ENCODE results near the gene DDX23. TPM values are rescaled to one million over a fixed set of nuclear protein-coding genes. Genes with fewer than 3 reads are reported as not detected.
A peak's percentile ranks its signal among the peaks of the same experiment; 100 is the strongest.

Gene DDX23
- polyA plus RNA-seq, 3 donors = 21.4 to 63.8 (median 28.4) TPM

DNA sequence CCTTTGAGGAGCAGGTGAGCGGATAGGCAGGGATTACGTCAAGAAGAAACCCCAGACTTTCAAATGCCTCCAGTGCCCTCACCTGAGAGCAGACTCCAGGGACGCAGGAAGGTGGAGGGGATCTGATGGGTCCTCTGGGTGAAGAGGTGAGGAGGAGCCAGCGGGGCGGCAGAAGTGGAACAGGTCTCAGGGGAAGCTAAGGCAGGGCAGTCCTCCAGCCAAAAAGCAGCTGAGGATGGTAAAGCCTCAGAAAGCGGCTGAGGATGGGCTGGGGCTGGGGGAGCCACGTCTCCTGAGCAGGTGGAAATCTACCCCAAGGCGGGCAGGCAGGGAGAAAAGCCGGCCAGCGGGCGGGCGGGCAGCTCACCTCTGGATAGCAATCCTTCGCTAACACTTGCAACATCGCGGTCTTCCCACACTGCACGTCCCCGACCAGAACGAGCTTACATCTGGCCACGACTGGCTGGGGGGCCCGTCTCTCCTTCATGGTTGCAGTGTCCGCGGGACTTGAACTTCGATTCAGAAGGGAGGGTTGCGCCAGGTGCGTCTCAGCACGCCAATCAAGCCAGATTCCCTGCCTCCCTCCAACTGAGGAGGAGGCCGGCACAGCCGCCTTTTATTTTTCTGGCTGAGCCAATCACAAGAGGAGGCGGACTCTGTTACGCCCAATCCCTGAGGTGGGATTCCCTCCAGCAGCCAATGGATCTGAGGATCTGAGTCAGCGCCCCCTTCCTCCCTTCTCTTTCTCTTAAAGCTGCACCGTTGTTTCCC lies 13.5 kb upstream of the DDX23 start, which contains the start of gene RND1:
TSS of gene RND1 (minus strand) at position 590 of the 771 bp plus-strand sequence. CDS start at position 487, 103 bp downstream.
- DNase-seq = peak; percentile 75 to 97 (median 88)
- Histone ChIP-seq H3K4me2 (replicated peaks; ENCODE audit: extremely low read depth, low read length, poor library complexity, severe bottlenecking) (peak within 1 kb of the TSS; percentile 82), H3K9me3 (replicated peaks in 1 of 2; ENCODE audit: control insufficient read depth in 1 of 2, insufficient read depth in 1 of 2, low read length in 2 of 2) (no peaks in the 10 kb centered on the region), H3K4me3 (replicated peaks in 1 of 3; ENCODE audit: low read depth in 2 of 3, low read length in 3 of 3) (peak within 1 kb of the TSS; percentile 42 to 77 (median 54)), H3K27ac (ENCODE audit: low read depth in 1 of 2, low read length in 2 of 2) (no peak within 1 kb of the TSS), H3K36me3 (replicated peaks in 1 of 2; ENCODE audit: control insufficient read depth in 1 of 2, insufficient read depth in 2 of 2, low read length in 2 of 2) (no peaks in the 10 kb centered on the region), H3K4me1 (ENCODE audit: control insufficient read depth in 1 of 2, insufficient read depth in 2 of 2, low read length in 2 of 2) (peaks cover 22 to 23% of the 10 kb centered on the region in 2 donors), H2AFZ (ENCODE audit: insufficient read depth, low read depth, low read length, poor library complexity, severe bottlenecking) (peak within 1 kb of the TSS; percentile 86), H4K20me1 (ENCODE audit: insufficient read depth, low read length) (no peaks in the 10 kb centered on the region), H3K9ac (ENCODE audit: insufficient read depth, low read length, poor library complexity, severe bottlenecking) (peak within 1 kb of the TSS; percentile 34), H3K27me3 (ENCODE audit: control insufficient read depth in 2 of 2, insufficient read depth in 2 of 2, low read length in 2 of 2) (peaks cover 14 to 24% of the 10 kb centered on the region in 2 donors), H3K79me2 (ENCODE audit: insufficient read depth, low read length) (no peaks in the 10 kb centered on the region)
- no peaks in the 10 kb centered on the region for H3K36me3 Mint-ChIP-seq
- H3K27ac Mint-ChIP-seq = peak within 1 kb of the TSS in 5 of 7 donors; percentile 26 to 80 (median 74)
- H3K27me3 Mint-ChIP-seq (ENCODE audit: low read depth in 3 of 3) = peaks cover 26 to 34% (median 26%) of the 10 kb centered on the region in 3 donors
- H3K4me1 Mint-ChIP-seq = peaks cover 31% of the 10 kb centered on the region
- 2% methylated on average over 27 of the region's 32 CpGs for WGBS (ENCODE audit: insufficient coverage)
- intact Hi-C loops (cut with micrococcal nuclease) = no loop called here
- H3K4me3 Mint-ChIP-seq = peak within 1 kb of the TSS; percentile 92 to 98
- H3K9me3 Mint-ChIP-seq = peaks cover 0 to 2% (median 0%) of the 10 kb centered on the region in 7 donors
- TF ChIP-seq, protein P1, sequence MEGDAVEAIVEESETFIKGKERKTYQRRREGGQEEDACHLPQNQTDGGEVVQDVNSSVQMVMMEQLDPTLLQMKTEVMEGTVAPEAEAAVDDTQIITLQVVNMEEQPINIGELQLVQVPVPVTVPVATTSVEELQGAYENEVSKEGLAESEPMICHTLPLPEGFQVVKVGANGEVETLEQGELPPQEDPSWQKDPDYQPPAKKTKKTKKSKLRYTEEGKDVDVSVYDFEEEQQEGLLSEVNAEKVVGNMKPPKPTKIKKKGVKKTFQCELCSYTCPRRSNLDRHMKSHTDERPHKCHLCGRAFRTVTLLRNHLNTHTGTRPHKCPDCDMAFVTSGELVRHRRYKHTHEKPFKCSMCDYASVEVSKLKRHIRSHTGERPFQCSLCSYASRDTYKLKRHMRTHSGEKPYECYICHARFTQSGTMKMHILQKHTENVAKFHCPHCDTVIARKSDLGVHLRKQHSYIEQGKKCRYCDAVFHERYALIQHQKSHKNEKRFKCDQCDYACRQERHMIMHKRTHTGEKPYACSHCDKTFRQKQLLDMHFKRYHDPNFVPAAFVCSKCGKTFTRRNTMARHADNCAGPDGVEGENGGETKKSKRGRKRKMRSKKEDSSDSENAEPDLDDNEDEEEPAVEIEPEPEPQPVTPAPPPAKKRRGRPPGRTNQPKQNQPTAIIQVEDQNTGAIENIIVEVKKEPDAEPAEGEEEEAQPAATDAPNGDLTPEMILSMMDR (IDR thresholded peaks at IDR 0.05) = no peak

DNA sequence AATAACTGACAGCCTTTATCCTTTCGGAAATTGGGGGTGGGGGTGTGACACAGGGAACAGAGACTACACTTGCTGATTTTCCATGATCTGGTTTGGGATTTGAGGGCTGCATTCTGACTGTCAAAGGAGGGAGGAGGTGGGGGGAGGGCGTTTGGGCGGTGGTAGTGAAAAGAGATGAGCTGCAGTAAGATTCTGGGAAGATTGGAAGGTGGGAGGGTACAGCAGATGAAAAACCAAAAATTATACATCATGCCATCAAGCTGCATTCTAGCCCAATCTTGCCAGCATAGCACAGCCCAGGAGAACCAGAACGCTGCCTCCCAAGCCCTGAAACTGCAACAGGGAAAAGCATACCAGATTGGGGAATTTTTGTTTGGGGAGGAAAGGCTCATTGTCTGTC lies 11.3 kb upstream of the DDX23 start:
- DNase-seq = no peak
- H3K9me3 Mint-ChIP-seq = peaks cover 0 to 2% (median 0%) of the 10 kb centered on the region in 7 donors
- no peak overlapping the region for H3K27ac Mint-ChIP-seq
- Histone ChIP-seq H3K4me2 (replicated peaks; ENCODE audit: extremely low read depth, low read length, poor library complexity, severe bottlenecking) (no peak overlapping the region), H3K4me3 (replicated peaks in 1 of 3; ENCODE audit: low read depth in 2 of 3, low read length in 3 of 3) (no peak overlapping the region), H3K4me1 (ENCODE audit: control insufficient read depth in 1 of 2, insufficient read depth in 2 of 2, low read length in 2 of 2) (peaks cover 22 to 23% of the 10 kb centered on the region in 2 donors), H4K20me1 (ENCODE audit: insufficient read depth, low read length) (no peaks in the 10 kb centered on the region), H2AFZ (ENCODE audit: insufficient read depth, low read depth, low read length, poor library complexity, severe bottlenecking) (no peak overlapping the region), H3K9ac (ENCODE audit: insufficient read depth, low read length, poor library complexity, severe bottlenecking) (no peak overlapping the region), H3K9me3 (replicated peaks in 1 of 2; ENCODE audit: control insufficient read depth in 1 of 2, insufficient read depth in 1 of 2, low read length in 2 of 2) (no peaks in the 10 kb centered on the region), H3K27me3 (ENCODE audit: control insufficient read depth in 2 of 2, insufficient read depth in 2 of 2, low read length in 2 of 2) (peaks cover 14 to 24% of the 10 kb centered on the region in 2 donors), H3K36me3 (replicated peaks in 1 of 2; ENCODE audit: control insufficient read depth in 1 of 2, insufficient read depth in 2 of 2, low read length in 2 of 2) (no peaks in the 10 kb centered on the region), H3K79me2 (ENCODE audit: insufficient read depth, low read length) (no peaks in the 10 kb centered on the region), H3K27ac (ENCODE audit: low read depth in 1 of 2, low read length in 2 of 2) (no peak overlapping the region)
- intact Hi-C loops (cut with micrococcal nuclease) = no loop called here
- H3K36me3 Mint-ChIP-seq = no peaks in the 10 kb centered on the region
- peaks cover 25 to 37% (median 27%) of the 10 kb centered on the region in 3 donors for H3K27me3 Mint-ChIP-seq (ENCODE audit: low read depth in 3 of 3)
- peaks cover 31% of the 10 kb centered on the region for H3K4me1 Mint-ChIP-seq
- H3K4me3 Mint-ChIP-seq = peak overlapping the region in 1 of 2 donors; percentile 59
- WGBS (ENCODE audit: insufficient coverage) = 40% methylated on average over 1 of the region's 4 CpGs
- TF ChIP-seq, protein P1 (IDR thresholded peaks at IDR 0.05) = no peak
